Measurements from ENCODE around the gene BMS1.

Gene BMS1

GRCh38 chr10:42879380-42880254, 97.0 kb downstream of the BMS1 start:
- no peak overlapping the region for H3K4me3 ChIP-seq (ENCODE audit: low read depth, low read length)
- DNase-seq (ENCODE audit: low read depth) = no peak

- no peak overlapping the region for H3K4me3 ChIP-seq (ENCODE audit: low read depth, low read length)
- DNase-seq (ENCODE audit: low read depth) = no peak
Observed at GRCh38 chr10:42880255-42880620, 97.6 kb downstream of the BMS1 start.

GRCh38 chr10:42882597-42882996, 100.0 kb downstream of the BMS1 start:
- no peak for DNase-seq (ENCODE audit: low read depth)
- H3K4me3 ChIP-seq (ENCODE audit: low read depth, low read length) = no peak overlapping the region

All from skeletal muscle cell (primary cell).